Sigmoid colon (tissue), 7 donors: Measurements from ENCODE around the gene FGF22. TPM values are rescaled to one million over a fixed set of nuclear protein-coding genes. Genes with fewer than 3 reads are reported as not detected.
A peak's percentile ranks its signal among the peaks of the same experiment; 100 is the strongest.

Source experiments
- DNase-seq: peaks from one replicate; pipeline ENCODE4 v3.0.0-alpha.2; 2019
- H3K27ac ChIP-seq, 4 donors: fragments of 200-600 bp; sonication (generic); one replicate each; pipeline ENCODE4 v1.5.1; 2016 to 2019; ENCODE audit warnings: mild to moderate bottlenecking in 1 of 4
- H3K27me3 ChIP-seq, 3 donors: fragments of 200-600 bp; sonication (generic); one replicate each; pipeline ENCODE4 v1.5.1; 2019; ENCODE audit warnings: mild to moderate bottlenecking in 1 of 3
- H3K36me3 ChIP-seq, 4 donors: fragments of 200-600 bp; sonication (generic); one replicate each; pipeline ENCODE4 v1.5.1; 2016 to 2019
- H3K4me1 ChIP-seq, 4 donors: fragments of 200-600 bp; sonication (generic); one replicate each; pipeline ENCODE4 v1.5.1; 2017 to 2019
- H3K4me3 ChIP-seq, 4 donors: fragments of 200-600 bp; sonication (generic); one replicate each; pipeline ENCODE4 v1.5.1; 2017 to 2019; ENCODE audit warnings: mild to moderate bottlenecking in 2 of 4, moderate library complexity in 1 of 4
- H3K9me3 ChIP-seq, 4 donors: fragments of 200-600 bp in 3 of 4; sonication (generic) in 3 of 4; one replicate each; pipeline versions ENCODE4 v1.5.1 to v1.6.1; 2013 to 2019
- CTCF ChIP-seq, 4 experiments: fragments of 450-650 bp in 3 of 4; fragments of 200-600 bp in 1 of 4; IDR thresholded peaks; one replicate each; pipeline ENCODE4 v1.5.1; 2016 to 2019; ENCODE audit warnings: antibody characterized with exemption in 4 of 4, mild to moderate bottlenecking in 3 of 4, moderate library complexity in 2 of 4
- EP300 ChIP-seq, 4 donors: sonication (generic); formaldehyde crosslinking; IDR thresholded peaks; one replicate each; pipeline ENCODE4 v1.6.1; 2017; ENCODE audit warnings: antibody characterized with exemption in 4 of 4
- POLR2A ChIP-seq, 2 donors: fragments of 450-650 bp; IDR thresholded peaks; one replicate each; pipeline ENCODE4 v1.6.1; 2016; ENCODE audit warnings: antibody characterized with exemption in 2 of 2, mild to moderate bottlenecking in 2 of 2, moderate library complexity in 2 of 2
- POLR2AphosphoS5 ChIP-seq, 4 donors: sonication (generic); formaldehyde crosslinking; IDR thresholded peaks; one replicate each; pipeline ENCODE4 v1.6.1; 2017; ENCODE audit warnings: antibody characterized with exemption in 4 of 4
- WGBS, 2 donors: extraction: QIAGEN DNeasy Blood & Tissue Kit; methylation state at CpG; one replicate each; pipeline ENCODE4 v1.1.7; 2013; 5-methylcytosine and 5-hydroxymethylcytosine counted together
- intact Hi-C: fragments of 100-400 bp; cut with DNase I; formaldehyde crosslinking; loops from one replicate; pipeline ENCODE4 v1.15.1; 2023
- polyA plus RNA-seq, 3 donors: library from polyadenylated mRNA; stranded (reverse); fragments of 200-250 nt; gene quantifications; one replicate each; pipeline ENCODE4 v1.2.3, GENCODE V29; 2013
- total RNA-seq, 4 donors: library from RNA; depleted of rRNA; stranded (reverse); fragments of >200 nt; gene quantifications; one replicate each; pipeline ENCODE4 v1.1.0, GENCODE V29; 2016
- donor health status: healthy with polysubstance abuse.
- donor health status: Bipolar disorder and iron deficiency.
- donor health status: healthy.

Gene FGF22
- total and polyA plus RNA-seq, 7 donors: 0.20 to 1.7 (median 0.99) TPM; not detected in 4

DNA sequence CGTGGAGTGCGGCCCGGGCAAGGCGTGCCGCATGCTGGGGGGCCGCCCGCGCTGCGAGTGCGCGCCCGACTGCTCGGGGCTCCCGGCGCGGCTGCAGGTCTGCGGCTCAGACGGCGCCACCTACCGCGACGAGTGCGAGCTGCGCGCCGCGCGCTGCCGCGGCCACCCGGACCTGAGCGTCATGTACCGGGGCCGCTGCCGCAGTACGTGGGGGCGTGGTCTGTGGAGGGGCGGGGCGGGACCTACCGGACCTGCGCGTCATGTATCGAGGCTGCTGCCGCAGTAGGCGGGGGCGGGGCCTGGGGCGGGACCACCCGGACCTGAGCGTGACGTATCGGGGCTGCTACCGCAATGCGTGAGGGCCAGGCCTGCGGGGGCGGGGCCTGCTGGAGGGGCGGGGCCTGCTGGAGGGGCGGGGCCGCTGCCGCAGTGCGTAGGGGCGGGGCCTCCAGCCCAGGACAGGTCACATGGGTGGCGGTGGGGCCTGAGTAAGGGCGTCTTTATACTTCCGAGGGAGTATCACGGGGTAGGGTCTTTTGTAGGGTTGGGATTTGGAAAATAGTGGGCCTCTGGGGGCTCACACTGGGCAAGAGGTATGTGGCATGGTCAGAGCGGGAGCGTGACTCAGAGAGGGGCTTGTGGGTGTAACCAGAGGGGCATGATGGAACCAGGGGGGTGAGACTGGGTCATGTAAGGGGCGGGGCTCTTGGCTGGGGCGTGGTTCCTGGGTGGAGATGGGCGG is 40.8 kb downstream of the FGF22 start:
- peak; percentile 100 for DNase-seq
- H3K4me3 ChIP-seq: peak overlapping the region; percentile 67 to 96 (median 84)
- intact Hi-C loops: loop anchor here (2.0 kb wide), 2 partner anchors 16 to 28 kb away; partner anchors contain the start of gene PALM
- H3K27ac ChIP-seq: peak overlapping the region; percentile 97 to 100 (median 98)
- H3K36me3 ChIP-seq: peaks cover 0 to 7% (median 0%) of the 10 kb centered on the region in 4 donors
- no peaks in the 10 kb centered on the region for H3K27me3 ChIP-seq
- H3K9me3 ChIP-seq: no peaks in the 10 kb centered on the region
- peaks cover 0 to 47% (median 41%) of the 10 kb centered on the region in 4 donors for H3K4me1 ChIP-seq
- TF ChIP-seq EP300 (IDR thresholded peaks at IDR 0.05) (peak in 1 of 4 donors; percentile 62), POLR2AphosphoS5 (IDR thresholded peaks at IDR 0.05) (peak; percentile 78 to 92 (median 80)), CTCF (IDR thresholded peaks at IDR 0.05) (peak in 1 of 4 experiments; percentile 43), POLR2A (IDR thresholded peaks at IDR 0.05) (no peak)
- 1% methylated on average over 70 of the region's 70 CpGs for WGBS, 2 donors

DNA sequence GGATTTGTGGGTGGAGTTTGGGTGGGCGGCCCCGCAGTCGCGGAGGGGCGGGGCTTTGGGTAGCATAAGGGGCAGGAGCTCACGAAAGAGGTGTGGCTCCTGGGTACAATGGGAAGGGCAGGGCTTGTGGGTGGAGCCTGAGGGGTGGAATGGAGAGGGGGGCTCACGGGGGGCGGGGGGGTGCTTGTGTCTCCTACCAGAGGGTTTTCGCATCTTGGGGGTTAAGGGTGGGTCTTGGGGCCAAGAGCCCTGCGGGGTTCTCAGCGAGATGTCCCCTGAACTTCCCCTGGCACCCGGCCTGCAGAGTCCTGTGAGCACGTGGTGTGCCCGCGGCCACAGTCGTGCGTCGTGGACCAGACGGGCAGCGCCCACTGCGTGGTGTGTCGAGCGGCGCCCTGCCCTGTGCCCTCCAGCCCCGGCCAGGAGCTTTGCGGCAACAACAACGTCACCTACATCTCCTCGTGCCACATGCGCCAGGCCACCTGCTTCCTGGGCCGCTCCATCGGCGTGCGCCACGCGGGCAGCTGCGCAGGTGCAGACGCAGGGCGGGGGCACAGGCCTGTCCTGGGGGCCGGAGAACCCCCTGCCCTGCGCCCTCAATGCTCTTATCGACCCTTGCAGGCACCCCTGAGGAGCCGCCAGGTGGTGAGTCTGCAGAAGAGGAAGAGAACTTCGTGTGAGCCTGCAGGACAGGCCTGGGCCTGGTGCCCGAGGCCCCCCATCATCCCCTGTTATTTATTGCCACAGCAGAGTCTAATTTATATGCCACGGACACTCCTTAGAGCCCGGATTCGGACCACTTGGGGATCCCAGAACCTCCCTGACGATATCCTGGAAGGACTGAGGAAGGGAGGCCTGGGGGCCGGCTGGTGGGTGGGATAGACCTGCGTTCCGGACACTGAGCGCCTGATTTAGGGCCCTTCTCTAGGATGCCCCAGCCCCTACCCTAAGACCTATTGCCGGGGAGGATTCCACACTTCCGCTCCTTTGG is 41.6 kb downstream of the FGF22 start:
- DNase-seq: peak; percentile 88
- peaks cover 0 to 41% (median 35%) of the 10 kb centered on the region in 4 donors for H3K4me1 ChIP-seq
- H3K27me3 ChIP-seq: no peaks in the 10 kb centered on the region
- WGBS, 2 donors: 52 to 62% methylated on average over 54 of the region's 54 CpGs
- H3K36me3 ChIP-seq: peaks cover 0 to 7% (median 0%) of the 10 kb centered on the region in 4 donors
- intact Hi-C loops: loop anchor here (2.0 kb wide), 2 partner anchors 17 to 27 kb away; partner anchors contain the start of gene PALM
- peak overlapping the region in 3 of 4 donors; percentile 84 to 96 (median 85) for H3K4me3 ChIP-seq
- TF ChIP-seq POLR2A (IDR thresholded peaks at IDR 0.05): no peak
- peak in 1 of 4 donors; percentile 15 for TF ChIP-seq POLR2AphosphoS5 (IDR thresholded peaks at IDR 0.05)
- H3K9me3 ChIP-seq: no peaks in the 10 kb centered on the region
- H3K27ac ChIP-seq: peak overlapping the region; percentile 97 to 100 (median 98)

GRCh38 chr19:682678-683320 is 43.1 kb downstream of the FGF22 start:
- no peak overlapping the region for H3K27ac ChIP-seq
- no peaks in the 10 kb centered on the region for H3K9me3 ChIP-seq
- peaks cover 0 to 7% (median 0%) of the 10 kb centered on the region in 4 donors for H3K36me3 ChIP-seq
- H3K4me1 ChIP-seq: peaks cover 0 to 29% (median 22%) of the 10 kb centered on the region in 4 donors
- TF ChIP-seq EP300 (IDR thresholded peaks at IDR 0.05) (no peak), POLR2AphosphoS5 (IDR thresholded peaks at IDR 0.05) (no peak), POLR2A (IDR thresholded peaks at IDR 0.05) (no peak), CTCF (IDR thresholded peaks at IDR 0.05) (no peak)
- H3K27me3 ChIP-seq: no peaks in the 10 kb centered on the region
- 56 to 84% methylated on average over 25 of the region's 25 CpGs for WGBS, 2 donors
- intact Hi-C loops: no loop called here
- no peak overlapping the region for H3K4me3 ChIP-seq
- no peak for DNase-seq

GRCh38 chr19:685454-685931 is 45.8 kb downstream of the FGF22 start:
- no peak for TF ChIP-seq EP300 (IDR thresholded peaks at IDR 0.05)
- TF ChIP-seq POLR2AphosphoS5 (IDR thresholded peaks at IDR 0.05): peak in 1 of 4 donors; percentile 1
- H3K4me1 ChIP-seq: peaks cover 0 to 8% (median 3%) of the 10 kb centered on the region in 4 donors
- DNase-seq: no peak
- peaks cover 0 to 7% (median 0%) of the 10 kb centered on the region in 4 donors for H3K36me3 ChIP-seq
- no peak overlapping the region for H3K27ac ChIP-seq
- no peaks in the 10 kb centered on the region for H3K27me3 ChIP-seq
- 76 to 82% methylated on average over 31 of the region's 31 CpGs for WGBS, 2 donors
- H3K4me3 ChIP-seq: no peak overlapping the region
- no peaks in the 10 kb centered on the region for H3K9me3 ChIP-seq
- intact Hi-C loops: no loop called here
